ENCODE measurements around the gene PHRF1. TPM values are rescaled to one million over a fixed set of nuclear protein-coding genes. Genes with fewer than 3 reads are reported as not detected.

PHRF1 gene
- polyA plus RNA-seq, 1 donor from 2014 or later = 8.5 TPM

GRCh38 chr11:615504-616319, 39.4 kb downstream of the PHRF1 start, which contains the start of gene IRF7:
Gene IRF7, minus strand, starts transcription at chr11:615950. Its CDS starts 586 bp downstream, at chr11:615364.
- Histone ChIP-seq H2AFZ (ENCODE audit: low read depth, low read length) (no peak within 1 kb of the TSS), H3K4me2 (ENCODE audit: low read length) (no peak within 1 kb of the TSS), H3K36me3 (ENCODE audit: insufficient read depth, low read length) (no peaks in the 10 kb centered on the region), H3K9ac (ENCODE audit: low read length) (peak within 1 kb of the TSS; percentile 9), H3K79me2 (replicated peaks; ENCODE audit: insufficient read depth, low read length) (no peaks in the 10 kb centered on the region), H3K9me2 (ENCODE audit: insufficient read depth, low read length) (no peaks in the 10 kb centered on the region), H3K27ac (ENCODE audit: low read length) (no peak within 1 kb of the TSS), H3K9me3 (ENCODE audit: low read length) (no peaks in the 10 kb centered on the region), H3F3A (ENCODE audit: insufficient read depth, low read length, poor library complexity, severe bottlenecking) (no peaks in the 10 kb centered on the region), H3K27me3 (ENCODE audit: insufficient read depth, low read depth, low read length) (no peaks in the 10 kb centered on the region), H4K20me1 (ENCODE audit: insufficient read depth) (no peaks in the 10 kb centered on the region), H3K4me3 (ENCODE audit: low read length) (peak within 1 kb of the TSS; percentile 54)
- TF ChIP-seq TAF1 (IDR thresholded peaks at IDR 0.05; ENCODE audit: low read depth) (no peak), EP300 (conservative IDR thresholded peaks at IDR 0.05; ENCODE audit: poor library complexity, severe bottlenecking) (no peak)
- TF ChIP-seq, protein P1, sequence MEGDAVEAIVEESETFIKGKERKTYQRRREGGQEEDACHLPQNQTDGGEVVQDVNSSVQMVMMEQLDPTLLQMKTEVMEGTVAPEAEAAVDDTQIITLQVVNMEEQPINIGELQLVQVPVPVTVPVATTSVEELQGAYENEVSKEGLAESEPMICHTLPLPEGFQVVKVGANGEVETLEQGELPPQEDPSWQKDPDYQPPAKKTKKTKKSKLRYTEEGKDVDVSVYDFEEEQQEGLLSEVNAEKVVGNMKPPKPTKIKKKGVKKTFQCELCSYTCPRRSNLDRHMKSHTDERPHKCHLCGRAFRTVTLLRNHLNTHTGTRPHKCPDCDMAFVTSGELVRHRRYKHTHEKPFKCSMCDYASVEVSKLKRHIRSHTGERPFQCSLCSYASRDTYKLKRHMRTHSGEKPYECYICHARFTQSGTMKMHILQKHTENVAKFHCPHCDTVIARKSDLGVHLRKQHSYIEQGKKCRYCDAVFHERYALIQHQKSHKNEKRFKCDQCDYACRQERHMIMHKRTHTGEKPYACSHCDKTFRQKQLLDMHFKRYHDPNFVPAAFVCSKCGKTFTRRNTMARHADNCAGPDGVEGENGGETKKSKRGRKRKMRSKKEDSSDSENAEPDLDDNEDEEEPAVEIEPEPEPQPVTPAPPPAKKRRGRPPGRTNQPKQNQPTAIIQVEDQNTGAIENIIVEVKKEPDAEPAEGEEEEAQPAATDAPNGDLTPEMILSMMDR (IDR thresholded peaks at IDR 0.05; ENCODE audit: poor library complexity, severe bottlenecking) = no peak

DNA sequence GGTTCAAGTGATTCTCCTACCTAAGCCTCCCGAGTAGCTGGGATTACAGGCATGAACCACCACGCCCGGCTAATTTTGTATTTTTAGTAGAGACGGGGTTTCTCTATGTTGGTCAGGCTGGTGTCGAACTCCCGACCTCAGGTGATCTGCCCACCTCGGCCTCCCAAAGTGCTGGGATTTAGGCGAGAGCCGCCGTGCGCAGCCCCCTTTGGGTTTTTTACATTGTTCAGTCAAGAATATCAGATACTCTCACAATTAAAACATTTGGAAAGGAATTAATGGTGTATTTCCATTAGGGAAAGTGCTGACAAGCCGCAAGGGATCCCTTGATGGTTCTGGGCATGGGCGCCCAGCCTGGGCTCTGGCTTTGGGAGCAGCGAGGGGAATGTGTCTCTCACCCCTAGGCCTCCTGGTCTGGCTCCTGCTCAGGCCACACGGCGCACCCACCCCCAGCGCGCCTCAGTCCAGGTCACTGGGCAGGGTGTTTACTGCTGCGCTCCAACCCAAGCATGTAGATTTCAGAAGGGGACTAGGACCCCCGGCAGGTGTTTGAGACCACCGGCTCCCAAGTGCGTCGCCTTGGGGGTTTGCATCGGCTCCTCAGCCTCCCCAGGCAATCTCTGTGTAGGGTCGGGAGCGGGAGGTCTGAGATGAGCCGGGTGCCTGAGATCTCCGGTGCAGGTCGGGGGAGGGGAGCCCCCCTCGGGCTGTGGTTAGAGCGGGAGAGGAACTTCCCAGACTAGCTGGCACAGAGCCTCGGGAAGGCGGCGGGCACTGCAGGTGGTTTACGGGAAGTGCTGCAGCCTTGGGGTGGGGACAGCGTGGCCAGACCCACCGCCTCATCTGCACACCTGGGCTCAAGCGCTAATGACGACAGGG, 40.3 kb downstream of the PHRF1 start:
- H3K4me2 ChIP-seq (ENCODE audit: low read length) = no peak overlapping the region
- no peak overlapping the region for H3K27ac ChIP-seq (ENCODE audit: low read length)
- H3K79me2 ChIP-seq (replicated peaks; ENCODE audit: insufficient read depth, low read length) = no peaks in the 10 kb centered on the region
- no peaks in the 10 kb centered on the region for H3K36me3 ChIP-seq (ENCODE audit: insufficient read depth, low read length)
- no peaks in the 10 kb centered on the region for H3K27me3 ChIP-seq (ENCODE audit: insufficient read depth, low read depth, low read length)
- H3K9me2 ChIP-seq (ENCODE audit: insufficient read depth, low read length) = no peaks in the 10 kb centered on the region
- no peaks in the 10 kb centered on the region for H3F3A ChIP-seq (ENCODE audit: insufficient read depth, low read length, poor library complexity, severe bottlenecking)
- no peak overlapping the region for H3K9ac ChIP-seq (ENCODE audit: low read length)
- H2AFZ ChIP-seq (ENCODE audit: low read depth, low read length) = no peak overlapping the region
- H4K20me1 ChIP-seq (ENCODE audit: insufficient read depth) = no peaks in the 10 kb centered on the region
- TF ChIP-seq, protein P2, sequence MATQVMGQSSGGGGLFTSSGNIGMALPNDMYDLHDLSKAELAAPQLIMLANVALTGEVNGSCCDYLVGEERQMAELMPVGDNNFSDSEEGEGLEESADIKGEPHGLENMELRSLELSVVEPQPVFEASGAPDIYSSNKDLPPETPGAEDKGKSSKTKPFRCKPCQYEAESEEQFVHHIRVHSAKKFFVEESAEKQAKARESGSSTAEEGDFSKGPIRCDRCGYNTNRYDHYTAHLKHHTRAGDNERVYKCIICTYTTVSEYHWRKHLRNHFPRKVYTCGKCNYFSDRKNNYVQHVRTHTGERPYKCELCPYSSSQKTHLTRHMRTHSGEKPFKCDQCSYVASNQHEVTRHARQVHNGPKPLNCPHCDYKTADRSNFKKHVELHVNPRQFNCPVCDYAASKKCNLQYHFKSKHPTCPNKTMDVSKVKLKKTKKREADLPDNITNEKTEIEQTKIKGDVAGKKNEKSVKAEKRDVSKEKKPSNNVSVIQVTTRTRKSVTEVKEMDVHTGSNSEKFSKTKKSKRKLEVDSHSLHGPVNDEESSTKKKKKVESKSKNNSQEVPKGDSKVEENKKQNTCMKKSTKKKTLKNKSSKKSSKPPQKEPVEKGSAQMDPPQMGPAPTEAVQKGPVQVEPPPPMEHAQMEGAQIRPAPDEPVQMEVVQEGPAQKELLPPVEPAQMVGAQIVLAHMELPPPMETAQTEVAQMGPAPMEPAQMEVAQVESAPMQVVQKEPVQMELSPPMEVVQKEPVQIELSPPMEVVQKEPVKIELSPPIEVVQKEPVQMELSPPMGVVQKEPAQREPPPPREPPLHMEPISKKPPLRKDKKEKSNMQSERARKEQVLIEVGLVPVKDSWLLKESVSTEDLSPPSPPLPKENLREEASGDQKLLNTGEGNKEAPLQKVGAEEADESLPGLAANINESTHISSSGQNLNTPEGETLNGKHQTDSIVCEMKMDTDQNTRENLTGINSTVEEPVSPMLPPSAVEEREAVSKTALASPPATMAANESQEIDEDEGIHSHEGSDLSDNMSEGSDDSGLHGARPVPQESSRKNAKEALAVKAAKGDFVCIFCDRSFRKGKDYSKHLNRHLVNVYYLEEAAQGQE (IDR thresholded peaks at IDR 0.05; ENCODE audit: borderline replicate concordance) = no peak
- TF ChIP-seq POLR2AphosphoS5 (IDR thresholded peaks at IDR 0.05) (no peak), SMC3 (conservative IDR thresholded peaks at IDR 0.05; ENCODE audit: poor library complexity) (no peak), EZH2 (IDR thresholded peaks at IDR 0.05; ENCODE audit: borderline replicate concordance, insufficient read depth, low read length, poor library complexity, severe bottlenecking) (no peak), EP300 (conservative IDR thresholded peaks at IDR 0.05; ENCODE audit: poor library complexity, severe bottlenecking) (no peak), TAF1 (IDR thresholded peaks at IDR 0.05; ENCODE audit: low read depth) (no peak), MXI1 (conservative IDR thresholded peaks at IDR 0.05; ENCODE audit: poor library complexity, severe bottlenecking) (no peak), RAD21 (conservative IDR thresholded peaks at IDR 0.05) (no peak)
- TF ChIP-seq, protein P1 (IDR thresholded peaks at IDR 0.05; ENCODE audit: poor library complexity, severe bottlenecking) = no peak
- H3K4me3 ChIP-seq (ENCODE audit: low read length) = no peak overlapping the region
- no peaks in the 10 kb centered on the region for H3K9me3 ChIP-seq (ENCODE audit: low read length)
